GM12864 (cell line): ENCODE data around the gene LGALS3BP.

Experiments used
- DNase-seq: peaks from one replicate; pipeline ENCODE4 v3.0.0-alpha.2; 2011; ENCODE audit warnings: low read depth
- H3K4me3 ChIP-seq: 2 replicates; pipeline ENCODE4 v1.5.1; 2011; ENCODE audit warnings: mild to moderate bottlenecking, low read depth, low read length, control low read depth
- TF ChIP-seq, protein P1 (sequence below): IDR thresholded peaks from 2 replicates; pipeline ENCODE4 v1.5.1; 2011; ENCODE audit warnings: low read depth, mild to moderate bottlenecking, moderate library complexity, low read length, control low read depth, inconsistent platforms; ENCODE audit errors: missing control alignments

Gene LGALS3BP

DNA sequence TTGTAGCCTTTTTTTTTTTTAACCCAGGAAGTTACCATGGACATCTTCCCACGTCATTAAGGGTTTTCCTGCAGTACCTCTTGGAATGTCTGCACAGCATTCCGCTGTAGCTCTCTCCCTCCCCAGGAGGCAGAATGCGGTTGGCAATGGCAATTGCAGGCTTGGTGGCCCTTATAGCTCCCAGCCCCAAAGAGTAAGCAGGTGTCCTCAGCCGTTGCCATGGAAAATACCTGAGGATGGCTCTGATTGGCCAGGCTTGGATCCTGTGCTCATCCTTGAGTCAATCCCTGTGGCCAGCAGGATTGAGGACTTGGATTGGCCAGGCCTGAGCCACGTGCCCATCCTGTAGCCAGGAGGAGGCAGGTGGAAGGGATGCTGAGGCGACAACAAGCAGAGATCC, 39.0 kb downstream of the LGALS3BP start:
- H3K4me3 ChIP-seq: no peak overlapping the region
- TF ChIP-seq, protein P1, sequence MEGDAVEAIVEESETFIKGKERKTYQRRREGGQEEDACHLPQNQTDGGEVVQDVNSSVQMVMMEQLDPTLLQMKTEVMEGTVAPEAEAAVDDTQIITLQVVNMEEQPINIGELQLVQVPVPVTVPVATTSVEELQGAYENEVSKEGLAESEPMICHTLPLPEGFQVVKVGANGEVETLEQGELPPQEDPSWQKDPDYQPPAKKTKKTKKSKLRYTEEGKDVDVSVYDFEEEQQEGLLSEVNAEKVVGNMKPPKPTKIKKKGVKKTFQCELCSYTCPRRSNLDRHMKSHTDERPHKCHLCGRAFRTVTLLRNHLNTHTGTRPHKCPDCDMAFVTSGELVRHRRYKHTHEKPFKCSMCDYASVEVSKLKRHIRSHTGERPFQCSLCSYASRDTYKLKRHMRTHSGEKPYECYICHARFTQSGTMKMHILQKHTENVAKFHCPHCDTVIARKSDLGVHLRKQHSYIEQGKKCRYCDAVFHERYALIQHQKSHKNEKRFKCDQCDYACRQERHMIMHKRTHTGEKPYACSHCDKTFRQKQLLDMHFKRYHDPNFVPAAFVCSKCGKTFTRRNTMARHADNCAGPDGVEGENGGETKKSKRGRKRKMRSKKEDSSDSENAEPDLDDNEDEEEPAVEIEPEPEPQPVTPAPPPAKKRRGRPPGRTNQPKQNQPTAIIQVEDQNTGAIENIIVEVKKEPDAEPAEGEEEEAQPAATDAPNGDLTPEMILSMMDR: no peak
- DNase-seq: no peak

DNA sequence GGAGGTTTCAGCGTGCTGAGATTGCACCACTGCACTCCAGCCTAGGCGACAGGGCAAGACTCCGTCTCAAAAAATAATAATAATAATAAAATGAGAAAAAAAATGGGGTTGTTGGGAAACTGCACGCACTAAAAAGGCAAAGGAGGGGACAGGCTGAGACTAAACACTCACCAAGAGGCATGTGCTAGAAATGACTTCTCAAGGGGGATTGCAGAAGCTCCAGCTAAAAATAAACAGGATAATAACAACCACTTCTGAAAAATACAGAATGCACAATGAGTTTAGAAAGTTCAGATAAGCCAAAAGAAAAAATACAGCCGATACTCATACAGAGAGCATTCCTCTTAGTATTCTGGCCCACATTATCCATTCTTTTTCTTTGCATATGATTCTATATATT, 39.5 kb downstream of the LGALS3BP start:
- no peak overlapping the region for H3K4me3 ChIP-seq
- TF ChIP-seq, protein P1: no peak
- no peak for DNase-seq

DNA sequence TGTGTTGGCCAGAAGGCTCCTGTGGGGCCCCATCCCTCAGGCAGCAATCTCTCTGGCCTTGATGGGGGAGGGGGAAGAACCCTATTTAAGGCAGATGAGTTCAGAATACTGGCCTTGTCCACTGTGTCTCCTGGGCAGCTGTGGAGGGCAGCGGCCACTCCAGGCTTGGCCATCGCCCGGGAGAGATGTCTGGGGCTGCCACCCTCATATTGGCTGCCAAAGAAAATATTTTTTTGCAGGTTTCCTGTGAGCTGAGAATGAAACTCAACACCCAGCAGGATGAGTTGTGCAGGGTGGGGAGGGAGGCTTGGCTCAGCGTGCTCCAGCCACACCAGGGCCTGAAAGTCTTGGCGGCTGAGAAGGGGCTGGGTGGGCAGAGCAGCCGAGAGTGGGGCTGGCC, 40.1 kb downstream of the LGALS3BP start:
- DNase-seq: no peak
- TF ChIP-seq, protein P1: no peak
- H3K4me3 ChIP-seq: no peak overlapping the region

DNA sequence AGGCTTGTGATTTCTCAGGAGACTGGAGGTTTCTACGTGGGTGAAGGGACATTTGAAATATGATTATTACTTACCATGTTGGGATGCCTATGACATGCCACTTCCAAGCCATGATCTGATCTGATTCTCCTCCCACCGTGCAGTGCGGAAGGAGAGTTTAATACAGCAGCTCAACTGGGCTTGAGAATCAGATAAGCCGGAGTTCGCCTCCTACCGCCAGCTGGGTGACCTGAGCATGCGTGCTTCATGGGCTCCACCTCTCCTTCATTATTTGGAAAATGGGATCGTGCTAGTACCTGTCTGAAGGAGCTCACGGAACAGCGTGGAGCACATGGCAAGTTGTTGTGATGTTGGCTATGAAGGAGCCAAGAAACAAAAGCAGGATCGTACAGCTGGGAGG, 42.2 kb downstream of the LGALS3BP start:
- DNase-seq: no peak
- TF ChIP-seq, protein P1: no peak
- H3K4me3 ChIP-seq: no peak overlapping the region

DNA sequence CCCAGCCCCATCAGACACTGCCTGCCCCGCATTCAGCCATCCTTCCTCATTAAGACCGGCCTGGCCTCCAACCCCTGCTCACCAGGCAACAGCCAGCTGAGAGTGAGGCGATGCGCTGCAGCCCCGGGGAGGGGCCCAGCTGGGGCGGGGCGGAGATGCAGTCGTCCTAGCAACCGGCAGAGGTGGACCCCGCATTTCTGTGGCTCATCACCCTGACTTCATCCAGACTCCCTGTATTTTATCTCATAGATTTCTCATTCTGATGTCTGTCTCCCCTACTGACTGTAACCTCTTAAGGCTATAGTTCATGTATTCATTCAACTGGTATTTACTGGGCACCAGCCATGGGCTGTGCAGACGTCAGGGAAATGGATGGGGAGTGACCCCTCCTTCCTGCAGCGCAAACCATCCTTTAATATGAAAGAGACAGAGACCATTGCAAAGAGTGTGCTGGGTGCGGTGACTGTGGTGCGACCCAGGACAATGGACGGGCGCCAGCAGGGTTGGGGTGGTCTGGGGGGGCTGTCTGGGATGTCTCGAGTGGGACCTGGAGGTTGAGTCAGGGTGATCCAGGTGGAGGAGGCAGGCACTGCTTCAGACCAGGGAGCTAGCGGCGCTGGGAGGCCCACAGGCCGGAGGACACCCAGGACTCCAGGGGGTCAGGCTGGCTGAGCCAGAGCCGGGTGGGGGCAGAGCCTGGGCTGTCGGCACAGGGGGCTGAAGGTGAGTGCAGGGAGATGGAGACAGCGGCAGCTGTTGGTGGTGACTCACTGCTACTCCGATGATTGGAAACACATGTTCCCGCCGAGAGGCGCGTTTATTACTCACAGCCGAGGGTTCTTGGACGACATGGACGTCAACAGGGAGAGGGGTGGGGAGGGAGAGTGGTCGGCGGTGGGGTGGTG, 44.1 kb downstream of the LGALS3BP start:
- TF ChIP-seq, protein P1: no peak
- no peak overlapping the region for H3K4me3 ChIP-seq
- DNase-seq: no peak

DNA sequence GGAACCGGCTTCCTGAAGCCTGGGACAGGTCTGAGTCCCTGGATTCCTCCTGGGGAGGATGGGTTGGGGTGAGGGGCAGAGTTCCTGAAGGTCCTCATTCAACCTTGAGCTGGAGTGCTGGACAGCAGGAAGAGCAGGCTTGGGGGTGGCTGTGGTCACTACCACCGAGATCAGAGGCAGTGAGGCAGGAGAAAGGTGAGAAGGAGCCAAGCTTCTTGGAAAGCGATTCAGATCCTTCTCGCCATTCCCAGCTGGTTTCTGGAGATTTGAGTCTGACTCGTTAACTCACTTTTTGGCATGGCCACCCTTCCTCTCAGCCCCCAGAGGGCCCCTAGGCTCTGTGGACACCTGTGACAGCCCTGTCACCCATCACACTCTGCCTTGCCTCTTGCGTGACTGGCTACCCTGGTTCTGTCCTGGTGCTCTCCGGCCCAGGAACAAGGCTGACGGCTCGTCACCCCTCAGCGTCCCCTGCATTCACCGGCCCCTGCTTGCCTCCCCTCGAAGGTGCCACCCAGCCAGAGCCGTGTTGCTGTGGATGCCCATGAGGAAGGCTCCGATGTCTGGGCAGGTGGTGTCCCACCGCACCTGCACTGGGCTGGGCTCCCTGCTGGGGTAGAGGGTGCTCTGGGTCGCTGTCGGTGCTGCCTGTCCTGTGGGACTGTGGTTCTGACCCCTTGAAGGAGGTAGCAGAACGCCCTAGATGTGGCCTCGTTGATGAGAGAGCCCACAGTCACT, 44.9 kb downstream of the LGALS3BP start:
- TF ChIP-seq, protein P1: no peak
- no peak overlapping the region for H3K4me3 ChIP-seq
- no peak for DNase-seq
